CD4-positive, alpha-beta T cell (primary cell): ENCODE data around the gene SMCO2. TPM values are rescaled to one million over a fixed set of nuclear protein-coding genes. Genes with fewer than 3 reads are reported as not detected.

Source experiments
- ATAC-seq: fragments of 200-7000 bp; cut with Tn5 transposase; one replicate; pipeline ENCODE4 v1.10.0; 2022; ENCODE audit warnings: mild to moderate bottlenecking; ENCODE audit not compliant: poor library complexity
- CTCF ChIA-PET: fragments of 350-600 bp; sonication (Branson Sonifier 250); formaldehyde crosslinking; loops from one replicate; lab custom pipeline; 2021; ENCODE audit warnings: antibody characterized with exemption, inconsistent platforms; lab: Charles Lee
- POLR2A ChIA-PET: fragments of 350-600 bp; sonication (Branson Sonifier 250); formaldehyde crosslinking; loops from one replicate; lab custom pipeline; 2021; ENCODE audit warnings: antibody characterized with exemption, inconsistent platforms; lab: Charles Lee
- DNase-seq, 14 experiments: peaks; one replicate each; pipeline ENCODE4 v3.0.0-alpha.2; 2013 to 2020; ENCODE audit warnings: mixed read lengths in 2 of 14
- H3K27ac ChIP-seq, 2 donors: one replicate each; pipeline versions ENCODE4 v1.5.1 to v1.7.0; 2013; ENCODE audit warnings: low read length in 2 of 2, low read depth in 1 of 2, mild to moderate bottlenecking in 1 of 2
- H3K27me3 ChIP-seq, 2 experiments: 1 replicate in 1 of 2; 2 replicates in 1 of 2; pipeline versions ENCODE4 v1.6.1 to v1.7.0; 2013; ENCODE audit warnings: low read length in 2 of 2, control low read depth in 1 of 2, mild to moderate bottlenecking in 1 of 2, moderate library complexity in 1 of 2; ENCODE audit not compliant: insufficient read depth in 2 of 2, control insufficient read depth in 1 of 2
- H3K36me3 ChIP-seq: one replicate; pipeline ENCODE4 v1.6.1; 2013; ENCODE audit warnings: low read length, control low read depth; ENCODE audit not compliant: insufficient read depth
- H3K4me1 ChIP-seq: one replicate; pipeline ENCODE4 v1.6.1; 2013; ENCODE audit warnings: low read length, control low read depth; ENCODE audit not compliant: insufficient read depth
- H3K4me3 ChIP-seq: one replicate; pipeline ENCODE4 v1.5.1; 2013; ENCODE audit warnings: mild to moderate bottlenecking, low read length, moderate library complexity
- H3K9me3 ChIP-seq, 2 experiments: 1 replicate in 1 of 2; 2 replicates in 1 of 2; pipeline versions ENCODE4 v1.6.1 to v1.7.0; 2013; ENCODE audit warnings: low read length in 2 of 2, mild to moderate bottlenecking in 2 of 2, control low read depth in 1 of 2, moderate library complexity in 1 of 2; ENCODE audit not compliant: control insufficient read depth in 1 of 2, insufficient read depth in 1 of 2
- H3K27ac Mint-ChIP-seq: one replicate; pipeline ENCODE4 v1.8.0; 2020; ENCODE audit warnings: mixed read lengths
- H3K27me3 Mint-ChIP-seq: one replicate; pipeline ENCODE4 v1.8.0; 2021; ENCODE audit warnings: mixed read lengths
- H3K36me3 Mint-ChIP-seq: one replicate; pipeline ENCODE4 v1.8.0; 2021; ENCODE audit warnings: low read depth, mixed read lengths
- H3K4me1 Mint-ChIP-seq: one replicate; pipeline ENCODE4 v1.8.0; 2021; ENCODE audit warnings: low read depth, mixed read lengths
- H3K4me3 Mint-ChIP-seq: one replicate; pipeline ENCODE4 v1.8.0; 2020; ENCODE audit warnings: mild to moderate bottlenecking, mixed read lengths
- H3K9me3 Mint-ChIP-seq: one replicate; pipeline ENCODE4 v1.8.0; 2020; ENCODE audit warnings: mixed read lengths
- intact Hi-C, 2 experiments: fragments of 100-400 bp; cut with DNase I in 1 of 2; cut with micrococcal nuclease in 1 of 2; formaldehyde crosslinking; loops; one replicate each; pipeline versions ENCODE4 v1.15.1 to v1.9.0; 2023 to 2025; cut with DNase I, micrococcal nuclease
- total RNA-seq, 174 experiments: library from RNA in 2 of 174; stranded (reverse) in 2 of 174; gene quantifications; one replicate each; pipeline ENCODE4 v1.2.3 and lab custom pipeline; 2021 to 2026
- TF ChIP-seq, protein P1 (sequence below): fragments of 200-600 bp; IDR thresholded peaks from one replicate; pipeline ENCODE4 v1.8.0; 2022; ENCODE audit warnings: antibody characterized with exemption, mild to moderate bottlenecking

Gene SMCO2
- total RNA-seq, 2 experiments from 2014 or later = not detected

DNA sequence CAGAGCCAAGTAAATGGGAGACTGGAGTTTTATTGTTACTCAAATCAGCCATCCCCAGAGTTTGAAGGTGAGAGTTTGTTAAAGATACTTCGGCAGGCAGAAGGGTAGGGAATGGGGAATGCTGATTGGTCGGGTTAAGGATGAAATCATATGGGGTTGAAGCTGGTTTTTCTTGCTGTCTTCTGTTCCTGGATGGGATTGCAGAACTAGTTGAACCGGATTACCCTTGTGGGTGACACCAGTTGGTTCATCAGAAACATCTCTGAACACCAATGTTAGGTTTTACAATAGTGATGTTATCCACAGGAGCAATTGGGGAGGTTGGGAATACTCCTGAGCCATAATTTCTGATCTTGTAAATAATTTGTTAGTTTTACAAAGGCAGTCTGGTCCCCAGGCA, 18.7 kb upstream of the SMCO2 start:
- ATAC-seq (no peak), DNase-seq (no peak)
- no peak overlapping the region for H3K4me3 Mint-ChIP-seq
- intact Hi-C loops = no loop called here
- Histone ChIP-seq H3K27me3 (no peaks in the 10 kb centered on the region), H3K27ac (no peak overlapping the region), H3K36me3 (no peaks in the 10 kb centered on the region), H3K4me3 (no peak overlapping the region), H3K4me1 (no peaks in the 10 kb centered on the region), H3K9me3 (no peaks in the 10 kb centered on the region)
- no peaks in the 10 kb centered on the region for H3K9me3 Mint-ChIP-seq
- POLR2A ChIA-PET = interaction anchor here (0.6 kb wide), 1 partner anchor 405 kb away, joined by 4 read pairs; the partner anchor contains the start of gene MED21
- TF ChIP-seq, protein P1, sequence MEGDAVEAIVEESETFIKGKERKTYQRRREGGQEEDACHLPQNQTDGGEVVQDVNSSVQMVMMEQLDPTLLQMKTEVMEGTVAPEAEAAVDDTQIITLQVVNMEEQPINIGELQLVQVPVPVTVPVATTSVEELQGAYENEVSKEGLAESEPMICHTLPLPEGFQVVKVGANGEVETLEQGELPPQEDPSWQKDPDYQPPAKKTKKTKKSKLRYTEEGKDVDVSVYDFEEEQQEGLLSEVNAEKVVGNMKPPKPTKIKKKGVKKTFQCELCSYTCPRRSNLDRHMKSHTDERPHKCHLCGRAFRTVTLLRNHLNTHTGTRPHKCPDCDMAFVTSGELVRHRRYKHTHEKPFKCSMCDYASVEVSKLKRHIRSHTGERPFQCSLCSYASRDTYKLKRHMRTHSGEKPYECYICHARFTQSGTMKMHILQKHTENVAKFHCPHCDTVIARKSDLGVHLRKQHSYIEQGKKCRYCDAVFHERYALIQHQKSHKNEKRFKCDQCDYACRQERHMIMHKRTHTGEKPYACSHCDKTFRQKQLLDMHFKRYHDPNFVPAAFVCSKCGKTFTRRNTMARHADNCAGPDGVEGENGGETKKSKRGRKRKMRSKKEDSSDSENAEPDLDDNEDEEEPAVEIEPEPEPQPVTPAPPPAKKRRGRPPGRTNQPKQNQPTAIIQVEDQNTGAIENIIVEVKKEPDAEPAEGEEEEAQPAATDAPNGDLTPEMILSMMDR = no peak
- CTCF ChIA-PET = no interaction called here
- no peak overlapping the region for H3K27ac Mint-ChIP-seq
- no peaks in the 10 kb centered on the region for H3K36me3 Mint-ChIP-seq
- H3K27me3 Mint-ChIP-seq = no peaks in the 10 kb centered on the region
- no peaks in the 10 kb centered on the region for H3K4me1 Mint-ChIP-seq

DNA sequence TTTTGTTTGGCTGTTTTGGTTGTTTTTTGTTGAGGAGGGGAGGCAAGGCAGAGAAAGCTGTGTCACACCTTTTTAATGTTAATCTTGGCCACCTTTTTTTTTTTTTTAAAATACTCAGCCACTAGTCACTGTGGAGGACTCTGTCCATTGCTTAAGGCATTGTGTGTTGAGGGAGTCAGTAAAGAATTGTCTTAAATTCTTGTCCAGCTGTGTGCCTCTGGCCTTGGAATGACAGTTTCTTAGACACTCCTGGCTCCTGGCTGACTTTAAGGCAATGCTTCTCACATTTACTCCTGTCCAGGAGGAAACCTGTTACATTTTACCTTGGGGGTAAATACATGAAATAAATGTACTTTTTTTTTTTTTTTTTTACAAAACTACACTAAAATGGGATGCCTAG, 18.1 kb upstream of the SMCO2 start:
- no peaks in the 10 kb centered on the region for H3K9me3 ChIP-seq
- no peaks in the 10 kb centered on the region for H3K4me1 ChIP-seq
- intact Hi-C loops = no loop called here
- H3K4me3 Mint-ChIP-seq = no peak overlapping the region
- no peaks in the 10 kb centered on the region for H3K36me3 Mint-ChIP-seq
- H3K4me3 ChIP-seq = no peak overlapping the region
- ChIA-PET POLR2A (interaction anchor here (0.6 kb wide), 1 partner anchor 406 kb away, joined by 4 read pairs; the partner anchor contains the start of gene MED21), CTCF (interaction anchor here (1.1 kb wide), 1 partner anchor 11 kb away, joined by 3 read pairs; no protein-coding TSS in a partner anchor)
- H3K9me3 Mint-ChIP-seq = no peaks in the 10 kb centered on the region
- no peak overlapping the region for H3K27ac Mint-ChIP-seq
- no peaks in the 10 kb centered on the region for H3K27me3 ChIP-seq
- no peak overlapping the region for H3K27ac ChIP-seq
- H3K36me3 ChIP-seq = no peaks in the 10 kb centered on the region
- ATAC-seq (no peak), DNase-seq (no peak)
- H3K4me1 Mint-ChIP-seq = no peaks in the 10 kb centered on the region
- no peaks in the 10 kb centered on the region for H3K27me3 Mint-ChIP-seq
- TF ChIP-seq, protein P1 = no peak

DNA sequence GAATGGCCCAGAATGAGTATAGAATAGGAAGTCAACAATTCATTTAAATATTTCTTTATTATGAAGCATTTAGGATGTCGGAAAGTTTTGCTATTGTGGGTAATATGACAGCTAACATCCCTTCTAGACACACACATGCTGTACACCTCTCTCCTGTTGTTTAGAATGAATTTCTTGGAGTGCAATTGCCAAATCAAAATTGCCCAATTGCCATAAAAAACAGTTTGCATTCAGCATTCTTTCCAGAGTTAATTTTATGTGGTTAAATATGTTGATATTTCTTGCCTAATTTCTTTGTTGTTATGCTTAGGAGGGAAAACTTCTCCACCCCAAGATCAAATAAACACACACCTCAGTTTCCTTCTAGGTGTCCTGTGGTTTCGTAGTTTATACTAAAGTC, 16.9 kb upstream of the SMCO2 start:
- H3K4me3 Mint-ChIP-seq = no peak overlapping the region

More for the DNA sequence above, 16.9 kb upstream of the SMCO2 start:
- ATAC-seq = no peak
- ChIA-PET POLR2A (no interaction called here), CTCF (interaction anchor here (1.1 kb wide), 1 partner anchor 10 kb away, joined by 3 read pairs; no protein-coding TSS in a partner anchor)
- no peaks in the 10 kb centered on the region for H3K9me3 Mint-ChIP-seq
- DNase-seq = no peak
- H3K4me1 ChIP-seq = no peaks in the 10 kb centered on the region
- no peaks in the 10 kb centered on the region for H3K27me3 ChIP-seq
- H3K27ac Mint-ChIP-seq = no peak overlapping the region
- H3K9me3 ChIP-seq = no peaks in the 10 kb centered on the region
- intact Hi-C loops = no loop called here
- no peaks in the 10 kb centered on the region for H3K36me3 Mint-ChIP-seq
- H3K36me3 ChIP-seq = no peaks in the 10 kb centered on the region
- H3K27me3 Mint-ChIP-seq = no peaks in the 10 kb centered on the region
- no peaks in the 10 kb centered on the region for H3K4me1 Mint-ChIP-seq
- no peak overlapping the region for H3K27ac ChIP-seq
- TF ChIP-seq, protein P1 = no peak
- no peak overlapping the region for H3K4me3 ChIP-seq
